AG08396 (cell line): ENCODE data around the gene CYP17A1.
A peak's percentile ranks its signal among the peaks of the same experiment; 100 is the strongest.
"Not testable (repeated sequence)": the region's sequence is repeated elsewhere in the genome, so short reads cannot be mapped to it uniquely, and the experiment has no call there.

Experiments used
- DNase-seq: peaks from one replicate; pipeline ENCODE4 v3.0.0; 2012; ENCODE audit warnings: low spot score, mixed read lengths

Gene CYP17A1

DNA sequence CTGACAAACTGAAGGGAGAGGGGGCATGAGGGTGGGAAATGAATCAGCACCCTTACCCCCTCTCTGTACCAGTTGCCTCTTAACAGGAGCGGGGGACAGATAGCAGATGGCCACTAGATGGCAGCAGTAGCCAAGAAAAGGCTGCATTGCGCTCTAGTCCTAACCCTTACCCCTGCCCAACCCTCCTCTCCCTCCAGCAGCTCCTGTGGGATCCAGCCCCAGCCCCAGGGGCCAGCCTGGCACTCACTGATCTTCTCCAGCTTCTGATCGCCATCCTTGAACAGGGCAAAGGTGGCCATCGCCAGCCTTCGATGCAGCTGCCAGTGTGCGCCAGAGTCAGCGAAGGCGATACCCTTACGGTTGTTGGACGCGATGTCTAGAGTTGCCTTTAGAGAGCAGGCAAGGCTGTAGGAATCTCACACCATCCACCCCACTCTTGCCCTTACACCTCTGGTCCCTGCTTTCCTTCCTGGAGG lies 2.2 kb downstream of the CYP17A1 start:
- peak; percentile 83 for DNase-seq

DNA sequence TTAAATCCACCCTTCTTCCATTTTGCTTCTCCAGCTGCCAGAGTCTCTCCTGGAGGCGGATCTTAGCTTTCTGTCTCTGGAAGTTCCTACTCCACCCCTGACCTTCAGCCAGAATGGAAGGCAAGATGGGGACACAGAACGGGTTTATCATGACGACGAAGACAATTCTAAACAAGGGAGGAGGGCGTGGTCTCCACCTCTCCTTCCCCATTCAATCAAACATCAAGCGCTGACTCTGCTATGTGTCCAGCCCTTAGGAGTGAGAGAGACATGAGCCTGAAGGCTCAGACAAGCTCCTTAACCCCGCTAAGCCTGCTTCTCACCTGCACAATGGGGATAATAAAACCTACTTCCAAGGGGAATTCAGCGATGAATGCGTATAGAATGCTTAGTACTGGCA lies 3.1 kb downstream of the CYP17A1 start:
- DNase-seq, result no peak

DNA sequence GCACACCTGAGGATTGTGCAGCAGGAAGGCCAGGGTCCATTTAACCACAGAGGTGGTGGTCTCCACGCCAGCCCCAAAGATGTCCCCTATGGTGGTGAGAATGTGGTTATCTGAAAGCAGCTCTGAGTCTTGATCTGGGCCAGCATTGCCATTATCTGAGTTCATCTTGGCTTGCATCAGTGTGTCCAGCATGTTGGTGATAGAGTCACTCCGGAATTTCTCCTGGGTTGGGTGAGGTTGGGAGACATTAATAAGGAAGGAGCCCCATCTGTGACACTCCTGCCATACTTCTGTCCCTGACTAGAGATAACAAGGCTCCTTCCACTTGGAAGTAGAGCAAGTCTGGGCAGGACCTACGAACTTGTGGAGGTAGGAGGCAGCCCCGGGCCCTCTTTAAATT lies 4.2 kb downstream of the CYP17A1 start:
- peak; percentile 32 for DNase-seq

DNA sequence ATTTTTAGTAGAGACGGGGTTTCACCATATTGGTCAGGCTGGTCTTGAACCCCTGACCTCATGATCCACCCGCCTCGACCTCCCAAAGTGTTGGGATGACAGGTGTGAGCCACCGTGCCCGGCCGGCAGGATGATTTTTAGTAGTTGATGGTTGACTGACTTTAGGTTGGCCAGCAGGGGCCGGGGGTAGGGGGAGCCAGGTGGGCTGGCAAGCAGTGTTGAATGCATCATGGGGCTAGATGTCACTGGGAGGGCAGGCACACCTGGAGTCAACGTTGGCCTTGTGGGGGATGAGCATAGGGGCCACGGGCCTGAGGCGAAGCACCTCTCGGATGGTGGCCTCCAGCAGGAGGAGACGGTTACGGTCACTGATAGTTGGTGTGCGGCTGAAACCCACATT lies 5.0 kb downstream of the CYP17A1 start:
- no peak for DNase-seq

DNA sequence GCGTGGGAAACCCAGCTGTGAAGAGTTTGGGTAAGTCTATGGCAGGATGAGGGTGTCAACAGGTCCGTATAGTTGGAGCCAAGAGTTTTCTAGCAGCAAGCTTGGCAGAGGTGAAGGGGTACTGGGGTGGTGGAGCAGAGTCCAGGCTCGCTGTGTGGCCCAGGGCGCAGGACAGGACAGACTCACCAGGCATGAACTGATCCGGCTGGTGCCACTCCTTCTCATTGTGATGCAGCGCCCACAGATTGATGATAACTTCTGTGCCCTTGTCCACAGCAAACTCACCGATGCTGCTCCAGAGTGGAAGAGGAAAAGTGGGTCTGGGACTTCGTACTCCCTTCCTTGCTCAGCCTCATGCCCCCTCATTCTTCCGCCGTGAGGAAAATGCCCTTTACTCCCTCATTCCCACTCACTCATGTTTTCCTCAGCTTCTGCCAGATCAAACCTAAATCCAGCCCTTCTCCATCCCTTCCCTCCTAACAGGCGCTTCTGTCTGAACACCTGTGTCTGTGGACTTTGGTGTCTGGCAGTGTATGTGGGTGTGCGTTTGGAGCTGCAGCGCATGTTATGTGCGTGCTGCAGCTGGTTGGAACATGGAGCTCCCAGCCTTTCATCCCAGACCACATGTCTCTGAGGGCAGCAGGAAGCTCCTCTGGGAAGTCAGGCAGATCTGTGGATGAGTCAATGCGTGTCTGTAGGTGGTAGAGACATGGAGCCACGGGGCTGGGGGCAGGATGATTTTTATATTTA lies 5.7 kb downstream of the CYP17A1 start:
- no peak for DNase-seq

DNA sequence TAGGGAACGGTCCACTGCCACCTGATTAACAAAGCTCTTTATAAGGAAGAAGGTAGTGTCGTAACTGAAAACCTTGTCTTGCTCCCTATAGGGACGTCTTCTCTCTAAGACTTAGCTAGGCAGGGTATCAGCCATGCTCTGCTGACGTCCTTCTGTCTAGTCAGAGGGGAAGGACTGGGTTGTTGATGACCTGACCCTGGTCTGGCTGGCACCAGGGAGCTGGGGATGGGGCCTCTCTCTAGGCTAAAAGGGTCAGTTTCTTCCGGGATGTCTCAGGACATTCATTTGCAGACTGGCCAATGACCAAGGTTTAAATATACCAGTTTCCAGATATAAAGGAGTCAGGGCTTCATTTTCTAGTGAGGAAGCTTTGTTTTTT lies 9.6 kb downstream of the CYP17A1 start:
- no peak for DNase-seq

DNA sequence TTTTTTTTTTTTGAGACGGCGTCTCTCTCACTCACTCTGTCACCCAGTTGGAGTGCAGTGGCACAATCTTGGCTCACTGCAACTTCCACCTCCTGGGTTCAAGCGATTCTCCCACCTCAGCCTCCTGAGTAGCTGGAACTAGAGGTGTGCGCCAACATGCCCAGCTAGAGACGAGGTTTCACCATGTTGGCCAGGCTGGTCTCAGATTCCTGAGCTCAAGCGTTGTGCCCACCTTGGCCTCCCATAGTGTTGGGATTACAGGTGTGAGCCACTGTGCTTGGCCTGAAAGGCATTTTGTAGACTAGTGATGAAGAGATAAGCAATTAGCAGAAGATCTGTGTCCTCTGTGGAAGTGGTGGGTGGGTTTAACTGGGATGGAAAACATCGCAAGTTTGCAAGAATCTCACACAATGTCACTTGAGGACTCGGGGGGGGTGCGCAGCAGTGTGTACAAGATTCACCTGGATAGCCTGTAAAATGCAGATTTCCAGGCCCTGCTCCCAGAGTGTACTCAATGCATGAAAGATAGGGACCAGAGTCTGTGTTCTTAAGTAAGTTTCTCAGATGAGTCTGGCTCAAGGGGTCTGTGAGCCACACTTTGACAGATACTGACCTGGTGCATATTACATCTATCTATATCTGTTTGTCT lies 10.9 kb downstream of the CYP17A1 start:
- no peak for DNase-seq

DNA sequence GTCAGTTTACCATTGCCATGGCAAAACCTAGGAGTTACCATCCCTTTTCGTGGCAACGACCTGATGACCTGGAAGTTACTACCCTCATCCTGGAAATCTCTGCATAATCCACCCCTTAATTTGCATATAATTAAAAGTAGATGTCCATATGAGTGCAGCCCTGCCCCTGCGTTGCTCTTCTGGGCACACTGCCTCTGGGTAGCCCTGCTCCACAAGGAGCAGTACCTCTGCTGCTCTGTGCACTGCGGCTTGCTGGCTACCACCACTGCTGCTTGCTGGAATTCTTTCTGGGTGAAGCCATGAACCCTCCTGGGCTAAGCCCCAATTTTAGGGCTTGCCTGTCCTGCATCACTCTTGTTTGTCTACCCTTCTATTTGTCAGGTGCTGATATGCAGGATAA lies 12.5 kb downstream of the CYP17A1 start:
- no peak for DNase-seq

DNA sequence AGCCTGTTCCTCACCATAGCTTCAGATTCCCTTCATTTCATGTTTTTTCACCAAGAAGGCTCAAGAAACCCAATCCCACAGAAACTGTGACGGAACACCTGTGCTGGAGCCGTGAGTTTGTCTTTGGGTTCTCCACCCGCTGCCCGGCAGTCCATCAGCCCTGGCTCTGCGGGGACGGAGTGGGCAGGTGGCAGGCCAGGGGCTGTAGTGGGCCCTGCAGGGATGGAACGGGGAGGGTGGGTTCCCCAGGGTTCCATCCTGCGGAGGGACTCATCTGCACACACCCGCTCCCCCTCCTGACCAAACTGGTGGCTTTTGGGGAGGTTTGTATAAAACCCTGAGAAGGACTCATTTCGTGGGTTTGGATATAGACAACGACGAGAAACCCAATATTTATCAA lies 15.0 kb downstream of the CYP17A1 start:
- DNase-seq, result no peak

DNA sequence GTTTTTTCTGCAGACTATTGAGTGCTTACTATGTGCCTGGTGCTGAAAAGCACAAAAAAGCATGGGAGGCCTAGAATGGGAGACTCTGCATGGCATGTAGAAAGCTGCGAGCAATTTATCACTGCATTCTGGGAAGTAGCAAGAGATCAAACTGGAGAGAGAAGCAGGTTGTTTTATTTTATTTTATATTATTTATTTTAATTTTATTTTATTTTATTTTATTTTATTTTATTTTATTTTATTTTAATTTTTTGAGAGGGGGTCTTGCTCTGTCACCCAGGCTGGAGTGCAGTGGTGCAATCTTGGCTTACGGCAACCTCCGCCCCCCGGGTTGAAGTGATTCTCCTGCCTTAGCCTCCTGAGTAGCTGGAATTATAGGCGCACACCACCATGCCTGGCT lies 17.2 kb downstream of the CYP17A1 start:
- not testable (repeated sequence) for DNase-seq

DNA sequence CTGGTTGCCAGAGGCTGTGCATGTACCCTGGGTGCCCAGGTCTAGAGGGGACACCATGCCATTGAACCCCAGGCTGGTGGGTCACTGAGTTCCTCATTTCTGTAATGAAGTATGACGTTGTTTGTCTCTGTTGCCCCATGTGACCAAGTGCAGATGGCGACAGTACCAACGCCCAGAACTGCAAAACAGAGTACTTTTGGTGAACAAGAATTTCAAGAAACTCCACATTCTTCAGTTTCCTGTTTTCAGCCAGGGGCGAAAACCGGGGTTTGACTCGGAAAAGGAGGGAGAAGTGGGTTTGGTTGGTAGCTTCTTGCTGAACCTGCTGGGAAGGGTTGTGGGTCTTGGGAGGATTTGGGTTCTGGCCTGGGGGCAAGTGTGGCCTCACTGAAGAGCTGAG lies 18.2 kb downstream of the CYP17A1 start:
- DNase-seq, result no peak

DNA sequence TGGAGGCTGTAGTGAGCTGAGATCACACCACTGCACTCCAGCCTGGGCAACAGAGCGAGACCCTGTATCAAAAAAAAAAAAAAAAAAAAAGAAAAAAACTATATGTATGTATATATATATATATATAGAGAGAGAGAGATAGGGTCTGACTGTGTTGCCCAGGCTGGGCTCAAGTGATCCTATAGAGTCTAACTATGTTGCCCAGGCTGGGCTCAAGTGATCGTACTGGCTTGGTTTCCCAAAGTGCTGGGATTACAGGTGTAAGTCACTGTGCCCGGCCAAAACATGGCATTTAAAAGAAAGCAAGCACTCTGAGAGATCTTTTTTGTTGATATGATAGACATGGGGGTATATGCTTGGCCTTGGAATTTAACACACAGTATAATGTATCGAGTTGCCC lies 20.0 kb downstream of the CYP17A1 start:
- DNase-seq, result no peak

DNA sequence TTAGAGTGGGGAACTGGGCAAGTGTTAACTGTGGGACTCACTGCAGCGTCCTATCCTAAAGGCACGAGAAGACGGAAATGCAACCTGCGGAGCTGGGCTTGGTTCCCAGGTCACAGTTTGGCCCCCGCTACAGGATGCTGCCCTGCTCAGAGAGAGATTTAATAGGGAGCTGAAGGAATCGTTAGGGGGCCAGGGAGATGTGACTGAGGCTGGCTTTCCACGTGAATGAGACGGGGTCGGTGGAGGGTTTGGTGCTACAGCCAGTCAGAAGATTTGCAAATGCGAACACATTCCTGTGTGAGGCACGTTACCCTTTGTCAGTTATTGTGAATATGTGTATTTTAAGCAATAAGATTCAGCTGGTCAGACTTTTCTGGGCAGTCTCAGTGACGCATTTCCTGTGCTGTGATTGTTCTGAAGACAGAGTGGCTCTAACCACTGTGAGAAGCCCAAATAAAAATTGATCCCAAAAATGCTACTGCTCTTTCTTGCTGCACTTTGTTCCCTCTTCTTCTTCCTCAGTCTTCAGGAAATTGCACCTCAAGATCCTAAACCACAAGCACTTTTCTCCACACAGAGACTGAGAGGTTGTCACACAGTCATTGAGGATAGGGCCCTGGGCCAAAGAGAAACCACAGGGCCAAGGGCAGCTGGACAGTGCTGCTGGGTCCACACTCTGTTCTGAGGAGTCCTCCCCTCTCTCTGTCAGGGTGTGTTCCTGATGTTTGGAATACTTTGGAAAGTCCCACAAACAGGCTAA lies 21.2 kb downstream of the CYP17A1 start:
- DNase-seq, result peak; percentile 57

DNA sequence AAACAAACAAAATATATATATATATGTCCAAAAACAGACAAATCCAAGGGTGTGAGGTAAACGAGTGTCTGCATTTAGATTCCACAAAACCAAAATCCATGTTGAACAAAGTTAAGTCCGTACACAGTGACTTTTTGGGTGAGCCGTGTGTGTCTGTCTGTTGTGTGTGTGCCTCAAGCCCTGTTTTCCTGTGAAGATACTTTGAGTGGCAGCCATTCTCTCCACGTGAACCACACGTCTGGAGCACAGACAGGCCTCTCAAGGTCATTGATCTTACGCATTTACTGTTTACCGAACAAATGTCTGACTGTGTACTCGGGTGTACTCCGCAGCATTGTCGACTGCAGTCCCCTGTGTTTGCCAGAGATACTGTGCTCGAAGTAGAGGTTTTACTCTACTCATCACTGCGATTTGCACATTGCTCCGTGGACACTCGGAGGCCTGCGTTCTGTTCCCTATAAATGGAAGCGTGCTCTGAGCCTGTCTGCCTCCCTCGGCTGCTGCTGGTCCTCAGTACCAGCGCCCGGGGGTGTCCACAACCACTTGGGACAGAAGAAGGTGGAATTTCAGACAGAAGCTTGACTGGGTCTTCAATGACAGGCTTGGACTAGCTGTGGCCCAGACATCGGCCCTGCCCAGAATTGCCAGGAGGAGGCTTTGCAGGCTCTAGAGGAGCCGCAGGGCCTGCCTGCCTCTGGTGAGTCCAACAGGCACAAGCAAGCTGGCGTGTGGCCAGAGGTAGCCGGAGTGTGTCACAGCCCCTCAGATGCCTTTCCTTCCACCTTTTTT lies 22.1 kb downstream of the CYP17A1 start:
- peak; percentile 38 for DNase-seq

DNA sequence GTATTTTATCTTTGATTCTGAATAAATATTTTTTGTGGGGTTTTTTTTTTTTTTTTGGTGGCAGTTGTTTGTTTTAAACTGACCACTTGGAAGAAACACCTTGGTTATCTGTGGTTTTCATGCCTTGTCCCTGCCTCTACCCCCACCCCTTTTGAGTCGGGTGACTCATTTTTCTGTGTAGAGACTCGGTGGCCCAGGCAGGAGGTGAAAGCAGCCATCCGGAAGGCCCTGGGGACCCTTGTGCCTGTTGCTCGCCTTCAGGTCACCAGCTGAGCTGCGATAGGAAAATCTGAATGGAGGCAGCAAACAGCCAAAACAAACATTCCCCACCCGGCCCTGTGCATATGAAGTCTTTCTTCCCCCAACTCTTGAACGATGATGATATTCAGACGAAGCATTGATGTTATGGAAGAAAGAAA lies 22.8 kb downstream of the CYP17A1 start:
- no peak for DNase-seq

DNA sequence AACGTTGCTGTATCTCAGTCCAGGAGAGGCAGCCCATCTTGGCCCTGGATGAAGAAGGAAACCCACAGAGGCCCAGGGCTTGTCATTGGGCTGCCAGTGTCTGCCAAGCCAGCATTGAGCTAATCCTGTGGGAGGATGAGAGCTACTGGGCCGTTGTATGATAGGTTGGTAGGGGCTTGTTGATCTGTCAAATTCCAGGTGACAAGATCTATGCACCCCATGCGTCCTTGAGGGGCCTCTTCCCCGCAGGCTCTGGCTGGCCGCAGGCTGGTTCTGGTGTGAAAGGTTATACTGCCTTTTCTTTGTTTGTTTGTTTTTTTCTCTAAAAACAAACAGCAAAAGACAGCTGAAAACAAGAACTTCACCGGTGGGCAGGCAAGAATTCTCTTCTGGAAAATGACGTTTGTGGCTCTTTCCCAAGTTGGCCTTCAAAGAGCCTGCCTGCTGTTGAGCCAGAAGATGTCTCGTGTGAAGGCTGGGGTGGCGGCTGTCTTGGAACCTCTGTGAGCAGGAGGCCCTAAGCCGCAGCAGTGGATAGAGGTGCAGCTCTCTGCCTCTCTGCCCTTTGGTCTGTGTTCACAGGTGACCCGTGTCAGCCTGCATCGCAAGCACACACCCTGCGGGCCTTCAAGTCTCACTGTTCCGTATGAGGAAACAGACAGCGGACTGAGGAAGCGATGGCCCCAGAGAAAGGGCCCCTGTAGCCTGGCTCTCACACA lies 23.3 kb downstream of the CYP17A1 start:
- no peak for DNase-seq

DNA sequence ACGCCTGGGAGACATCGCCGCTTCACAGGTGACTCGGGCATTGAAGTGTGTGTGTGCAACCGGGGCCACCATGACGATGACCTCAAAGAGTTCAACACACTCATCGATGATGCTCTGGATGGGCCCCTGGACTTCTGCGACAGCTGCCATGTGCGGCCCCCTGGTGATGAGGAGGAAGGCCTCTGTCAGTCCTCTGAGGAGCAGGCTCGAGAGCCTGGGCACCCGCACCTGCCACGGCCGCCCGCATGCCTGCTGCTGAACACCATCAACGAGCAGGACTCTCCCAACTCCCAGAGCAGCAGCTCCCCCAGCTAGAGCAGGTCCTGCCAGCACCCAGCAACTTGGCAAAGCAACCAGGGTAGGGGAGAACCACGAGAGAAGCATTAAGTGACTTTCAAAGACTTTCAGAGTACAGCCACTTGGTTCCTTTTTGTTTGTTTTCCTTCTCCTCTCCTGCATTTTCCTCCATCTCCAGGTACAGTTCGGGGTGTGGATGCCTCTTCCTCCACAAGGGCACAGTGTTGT lies 24.1 kb downstream of the CYP17A1 start:
- DNase-seq, result no peak

DNA sequence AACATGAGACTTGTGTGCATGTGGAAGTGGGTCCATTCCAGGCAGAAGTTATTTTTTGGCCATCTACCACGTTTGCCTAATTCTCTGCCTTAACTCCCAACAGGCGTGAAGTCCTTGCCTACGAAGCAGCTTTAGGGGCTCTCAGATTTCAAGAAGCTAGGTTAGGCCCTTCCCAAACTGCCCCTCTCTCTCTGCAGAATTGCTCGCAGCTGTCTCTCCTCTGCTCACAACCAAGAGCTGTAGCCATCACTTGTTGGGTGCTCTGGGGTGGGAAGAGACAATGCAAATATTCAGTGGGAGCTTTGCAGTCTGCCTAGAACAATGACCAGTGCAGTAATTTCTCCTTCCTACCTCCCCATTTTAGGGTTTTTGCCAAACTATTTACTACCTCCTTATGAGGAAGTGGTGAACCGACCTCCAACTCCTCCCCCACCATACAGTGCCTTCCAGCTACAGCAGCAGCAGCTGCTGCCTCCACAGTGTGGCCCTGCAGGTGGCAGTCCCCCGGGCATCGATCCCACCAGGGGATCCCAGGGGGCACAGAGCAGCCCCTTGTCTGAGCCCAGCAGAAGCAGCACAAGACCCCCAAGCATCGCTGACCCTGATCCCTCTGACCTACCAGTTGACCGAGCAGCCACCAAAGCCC lies 24.9 kb downstream of the CYP17A1 start:
- no peak for DNase-seq

DNA sequence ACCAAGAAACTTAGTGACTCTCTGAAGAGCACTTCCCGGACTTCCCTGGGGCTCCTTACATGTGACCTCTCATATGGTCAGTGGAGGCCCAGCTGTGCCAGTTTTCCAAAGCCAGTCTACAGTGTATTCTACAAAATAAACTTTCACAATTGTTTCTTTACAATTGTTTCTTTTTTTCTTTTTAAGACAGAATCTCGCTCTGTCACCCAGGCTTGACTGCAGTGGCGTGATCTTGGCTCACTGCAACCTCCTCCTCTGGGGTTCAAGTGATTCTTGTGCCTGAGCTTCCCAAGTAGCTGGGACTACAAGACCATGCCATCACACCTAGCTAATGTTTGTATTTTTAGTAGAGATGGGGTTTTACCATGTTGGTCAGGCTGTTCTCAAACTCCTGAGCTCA lies 25.9 kb downstream of the CYP17A1 start:
- no peak for DNase-seq

DNA sequence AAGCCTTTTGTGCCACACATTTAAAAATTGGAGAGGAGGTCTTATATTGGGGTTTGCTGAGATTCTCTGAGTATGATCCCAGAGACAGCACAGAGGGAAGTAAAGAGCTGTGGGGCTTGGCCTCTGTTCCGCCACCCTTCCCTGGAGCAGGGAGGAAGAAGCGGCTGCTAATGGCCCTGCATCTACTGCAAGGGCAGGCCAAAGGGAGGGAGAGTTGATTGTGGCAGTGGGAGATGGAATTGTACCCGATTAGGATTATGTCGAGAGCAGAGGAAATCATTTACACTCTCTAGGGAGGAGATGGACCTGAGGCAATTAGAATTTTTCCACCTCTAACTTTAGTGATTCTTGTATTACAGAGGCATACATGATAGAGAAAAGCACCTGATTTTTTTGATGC lies 28.8 kb downstream of the CYP17A1 start:
- DNase-seq, result no peak
